Stimulated activated CD8-positive, alpha-beta memory T cell treated with anti-CD3 and anti-CD28 coated beads, Interleukin-12 subunit alpha, Interleukin-12 subunit beta, amount 100 ng/mL, for 1 hour (primary cell): ENCODE data around the gene FADS2.

Source experiments
- DNase-seq: peaks from one replicate; pipeline ENCODE4 v3.0.0-alpha.2; 2020; ENCODE audit warnings: low read depth

Gene FADS2

GRCh38 chr11:61887839-61888494 lies 59.9 kb downstream of the FADS2 start:
- no peak for DNase-seq

DNA sequence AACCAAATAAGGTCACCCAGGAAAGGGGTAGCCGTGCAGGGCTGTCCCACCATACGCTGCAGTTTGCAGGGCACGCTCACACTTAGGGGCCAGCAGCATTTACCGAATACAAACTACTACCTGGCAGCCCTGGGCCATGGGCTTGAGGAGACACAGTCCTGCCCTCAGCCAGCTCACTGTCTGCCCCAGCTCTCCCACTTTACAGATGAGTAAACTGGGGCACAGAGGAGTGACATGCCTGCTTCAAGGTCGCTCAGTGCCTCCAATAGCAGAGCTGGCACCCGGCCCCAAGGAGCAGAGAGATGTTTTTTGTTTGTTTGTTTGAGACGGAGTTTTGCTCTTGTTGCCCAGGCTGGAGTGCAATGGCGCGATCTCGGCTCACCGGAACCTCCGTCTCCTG lies 60.5 kb downstream of the FADS2 start:
- no peak for DNase-seq

- DNase-seq, result no peak
Measured at GRCh38 chr11:61889831-61890230, 61.7 kb downstream of the FADS2 start.

DNA sequence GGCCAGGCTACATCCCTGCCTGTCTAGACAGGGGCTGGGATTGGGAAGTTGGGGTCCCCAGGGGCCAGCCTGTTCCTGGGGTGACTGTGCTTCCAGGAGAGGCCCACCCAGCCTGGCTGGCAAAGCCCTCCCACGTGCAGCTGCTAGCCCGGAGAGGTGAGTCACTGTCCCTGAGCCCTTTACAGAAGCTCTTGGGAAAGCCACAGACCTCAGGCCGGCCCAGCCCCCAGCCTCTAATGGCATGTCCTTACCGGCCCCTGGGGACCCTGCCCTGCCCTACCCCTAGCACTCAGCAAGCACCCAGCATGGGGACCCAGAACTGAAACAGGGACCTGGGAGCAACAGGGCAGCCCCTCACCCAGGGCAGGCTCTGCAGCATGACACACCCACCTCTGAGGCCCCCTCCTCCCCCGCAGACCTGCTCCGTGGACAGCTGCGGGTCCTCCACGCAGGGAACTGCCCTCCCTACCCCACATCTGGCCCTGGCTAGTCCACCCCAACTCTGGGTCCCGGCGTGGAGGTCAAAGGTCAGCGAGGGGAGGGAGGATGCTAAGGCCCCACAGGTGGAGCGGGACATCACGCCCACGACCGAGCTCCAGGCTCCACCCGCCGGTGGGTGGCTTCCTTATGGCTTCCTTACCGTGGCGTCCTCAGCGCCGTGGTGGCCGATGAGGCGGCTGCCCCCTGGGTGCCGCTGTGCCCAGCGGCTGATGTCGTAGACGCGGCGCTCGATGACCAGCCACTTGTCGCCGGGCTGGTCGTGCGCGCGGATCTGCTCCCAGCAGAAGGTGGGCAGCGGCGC lies 62.6 kb downstream of the FADS2 start:
- no peak for DNase-seq

- peak; percentile 33 for DNase-seq
Measured at GRCh38 chr11:61891331-61892084, 63.4 kb downstream of the FADS2 start, which contains the start of gene FADS3. FADS3 (minus strand) TSS chr11:61891545; CDS start chr11:61891381, 164 bp downstream.

- no peak for DNase-seq
Measured at GRCh38 chr11:61892085-61892370, 63.9 kb downstream of the FADS2 start.

- no peak for DNase-seq
Measured at GRCh38 chr11:61893981-61894380, 65.9 kb downstream of the FADS2 start.

- no peak for DNase-seq
Measured at GRCh38 chr11:61895046-61895717, 67.1 kb downstream of the FADS2 start.

- DNase-seq, result no peak
Measured at GRCh38 chr11:61895718-61896059, 67.6 kb downstream of the FADS2 start.

DNA sequence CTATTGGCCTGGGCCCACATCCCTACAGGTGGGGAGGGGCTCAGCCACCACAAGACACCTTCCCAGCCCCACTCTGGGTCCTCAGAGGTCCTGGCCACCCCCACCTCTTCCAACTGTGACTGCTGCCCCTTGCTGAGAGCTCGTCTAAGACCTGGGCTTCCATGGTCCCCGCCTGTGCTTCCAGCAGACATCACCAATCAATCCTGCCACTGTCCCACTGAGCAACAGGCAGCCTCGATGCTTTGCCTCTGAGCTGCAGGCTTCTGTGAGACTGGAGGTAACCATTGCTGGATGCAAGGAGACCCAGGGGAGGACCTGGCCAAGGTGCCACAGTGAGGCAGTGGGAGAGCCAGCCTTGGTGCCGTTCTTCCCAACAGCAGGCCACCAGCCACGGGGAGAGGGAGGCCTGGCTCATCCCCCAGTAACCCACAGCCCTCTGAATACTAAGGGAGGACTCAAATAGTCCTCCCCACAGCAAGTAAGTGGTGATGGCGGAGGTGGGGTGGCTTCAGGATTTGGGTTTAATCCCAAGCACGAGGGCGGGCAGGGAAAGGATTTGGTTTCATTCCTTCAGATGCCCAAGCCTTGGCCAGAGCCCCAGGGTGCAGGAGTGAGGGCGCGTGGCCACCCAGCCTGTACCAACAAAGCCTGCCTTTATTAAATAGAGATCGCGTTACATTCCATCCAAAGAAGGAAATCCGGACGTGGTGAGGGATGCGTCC lies 68.7 kb downstream of the FADS2 start:
- DNase-seq, result no peak

- peak; percentile 65 for DNase-seq
Measured at GRCh38 chr11:61897387-61898246, 69.5 kb downstream of the FADS2 start.

DNA sequence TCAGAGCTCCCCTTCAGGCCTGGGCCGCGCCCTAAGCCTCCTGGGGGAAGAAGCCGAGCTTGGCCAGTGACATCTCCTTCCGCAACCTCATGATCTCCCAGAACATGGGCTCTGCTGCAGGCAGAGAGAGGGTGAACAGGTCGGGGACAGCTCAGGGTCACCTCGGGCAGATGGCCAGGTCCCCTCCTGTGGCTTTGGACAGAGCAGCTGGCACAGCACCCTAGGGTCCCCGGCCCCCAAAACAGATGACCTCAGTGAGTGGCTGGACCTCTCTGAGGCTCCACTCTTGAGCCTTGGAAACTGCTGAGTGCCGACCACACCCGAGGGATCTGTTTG lies 70.1 kb downstream of the FADS2 start:
- no peak for DNase-seq

DNA sequence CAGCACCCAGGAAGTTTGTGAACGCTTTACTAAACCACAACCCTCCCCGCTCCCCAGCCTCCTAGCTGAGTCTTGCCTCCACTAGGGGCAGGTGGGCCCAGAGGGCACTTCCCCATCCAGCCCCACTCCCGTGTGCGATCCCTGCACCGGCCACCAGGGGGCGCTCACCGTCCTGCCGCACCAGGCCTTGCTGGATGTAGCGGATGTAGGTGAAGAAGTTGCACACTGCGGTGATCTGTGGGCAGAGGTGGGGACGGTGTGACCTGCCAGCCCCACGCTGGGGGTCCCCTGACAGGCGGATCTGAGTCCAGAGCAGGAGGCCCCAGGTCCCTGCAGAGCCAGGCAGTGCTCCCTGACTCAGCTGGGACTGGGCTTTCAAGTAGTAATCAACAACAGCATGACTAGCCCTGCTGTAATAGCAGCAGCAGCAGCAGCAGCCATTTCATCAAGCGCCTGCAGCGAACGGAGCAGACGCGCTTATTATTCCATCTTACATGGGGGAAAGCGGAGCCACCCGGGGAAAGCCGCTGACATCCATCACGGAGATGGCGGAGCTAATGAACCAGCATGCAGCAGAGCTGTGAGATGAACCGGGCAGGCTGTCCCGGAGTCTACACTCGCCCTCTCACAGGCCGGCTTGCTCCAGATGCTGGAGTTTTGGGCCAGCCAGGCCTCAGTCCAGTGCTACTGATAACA lies 71.2 kb downstream of the FADS2 start:
- peak; percentile 88 for DNase-seq

DNA sequence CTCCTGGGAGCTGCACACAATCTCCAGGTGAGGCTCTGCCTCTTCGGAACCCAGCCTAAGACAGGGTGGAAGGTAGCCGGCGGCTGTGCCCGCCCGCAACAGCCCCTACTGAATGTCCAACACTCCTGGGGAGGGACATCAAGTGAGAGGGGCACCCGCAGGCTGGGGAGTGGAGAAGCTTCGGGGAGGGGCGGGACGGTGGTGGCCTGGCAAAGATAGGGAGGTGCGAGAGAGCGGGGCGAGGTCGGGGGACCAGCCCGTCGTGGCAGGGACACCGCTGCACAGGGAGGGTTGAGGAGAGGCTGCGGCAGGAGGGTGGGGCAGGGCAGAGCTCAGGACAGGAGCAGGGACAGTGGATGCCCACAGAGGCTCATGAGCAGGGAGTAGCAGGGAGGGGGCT lies 72.2 kb downstream of the FADS2 start:
- DNase-seq, result no peak

DNA sequence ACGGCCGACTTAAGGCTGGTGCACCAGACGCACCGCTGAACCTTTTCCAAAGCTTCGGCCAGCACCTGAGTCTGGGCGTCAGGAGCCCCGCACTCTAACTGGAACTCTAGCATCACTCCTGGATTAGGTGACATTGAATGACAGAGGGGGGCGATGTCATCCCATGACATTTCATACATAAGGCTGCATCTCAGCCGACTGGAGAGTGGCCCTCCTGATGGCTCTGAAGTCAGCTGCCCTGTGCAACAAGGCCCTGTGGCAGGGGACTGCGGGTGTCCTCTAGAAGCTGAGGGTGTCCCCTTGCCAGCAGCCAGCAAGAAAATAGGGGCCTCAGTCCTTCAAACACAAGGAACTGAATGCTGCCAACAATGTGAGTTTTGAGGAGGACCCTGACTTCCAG lies 73.3 kb downstream of the FADS2 start:
- DNase-seq, result no peak

GRCh38 chr11:61902313-61902712 lies 74.2 kb downstream of the FADS2 start:
- DNase-seq, result no peak

GRCh38 chr11:61903845-61904244 lies 75.7 kb downstream of the FADS2 start:
- DNase-seq, result no peak

DNA sequence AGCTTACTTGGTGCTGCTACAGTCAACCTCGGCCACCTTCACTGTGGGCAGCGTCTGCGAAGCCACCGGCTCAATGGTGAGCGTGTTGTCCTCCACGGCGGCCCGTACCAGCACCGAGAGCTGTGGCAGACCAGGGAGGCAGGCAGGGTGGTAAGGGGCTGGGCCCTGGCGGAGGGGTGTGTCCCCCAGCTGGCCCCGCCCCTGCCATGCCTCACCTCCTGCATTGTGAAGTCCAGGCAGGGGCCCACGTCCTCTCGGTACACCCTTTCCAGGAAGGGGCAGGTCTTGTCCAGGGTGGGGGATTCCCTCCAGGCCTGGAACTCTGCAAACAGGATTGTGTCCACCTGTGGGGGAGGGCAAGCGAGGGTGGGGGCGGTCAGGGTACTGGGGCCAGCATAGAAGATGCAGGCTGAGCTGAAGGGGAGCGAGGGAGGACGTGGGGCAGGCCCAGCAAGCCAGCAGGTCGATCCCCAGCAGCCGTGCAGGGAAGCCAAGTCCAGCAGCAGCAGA lies 76.5 kb downstream of the FADS2 start:
- DNase-seq, result no peak

DNA sequence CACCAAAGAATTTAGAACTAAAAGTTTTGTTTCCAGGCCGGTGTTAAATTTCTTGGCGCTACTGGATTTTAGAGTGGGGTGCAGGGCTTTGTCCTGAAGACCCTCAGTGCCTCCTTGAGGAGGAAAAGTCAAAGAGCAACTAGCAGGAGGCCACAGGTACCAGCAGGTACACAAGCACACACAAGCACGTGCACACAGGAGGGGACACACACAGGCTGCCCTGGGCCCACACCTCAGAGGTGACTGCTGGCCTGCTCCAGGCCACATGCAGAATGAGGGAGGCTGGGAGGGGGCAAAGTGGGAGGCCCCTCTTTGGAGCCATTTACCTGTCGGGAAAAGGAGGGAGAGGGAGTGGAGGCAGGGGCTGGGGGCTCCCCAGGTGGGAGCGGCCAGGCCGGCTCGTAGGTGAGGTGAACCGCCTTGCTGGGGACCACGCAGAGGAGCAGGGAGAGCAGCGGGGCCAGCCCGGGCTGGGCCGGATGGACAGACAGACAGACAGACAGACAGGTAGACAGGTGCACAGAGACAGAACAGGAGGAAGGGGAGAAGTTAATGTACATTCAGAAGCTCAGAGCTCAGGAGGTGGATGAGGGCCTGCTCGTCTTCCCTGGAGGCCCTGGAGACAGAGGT lies 77.1 kb downstream of the FADS2 start:
- DNase-seq, result no peak
